ENCODE data around the gene NDC80. TPM values are rescaled to one million over a fixed set of nuclear protein-coding genes. Genes with fewer than 3 reads are reported as not detected.

Gene NDC80
- total and polyA plus RNA-seq, 9 donors, result 10.6 to 17.8 (median 14.6) TPM

DNA sequence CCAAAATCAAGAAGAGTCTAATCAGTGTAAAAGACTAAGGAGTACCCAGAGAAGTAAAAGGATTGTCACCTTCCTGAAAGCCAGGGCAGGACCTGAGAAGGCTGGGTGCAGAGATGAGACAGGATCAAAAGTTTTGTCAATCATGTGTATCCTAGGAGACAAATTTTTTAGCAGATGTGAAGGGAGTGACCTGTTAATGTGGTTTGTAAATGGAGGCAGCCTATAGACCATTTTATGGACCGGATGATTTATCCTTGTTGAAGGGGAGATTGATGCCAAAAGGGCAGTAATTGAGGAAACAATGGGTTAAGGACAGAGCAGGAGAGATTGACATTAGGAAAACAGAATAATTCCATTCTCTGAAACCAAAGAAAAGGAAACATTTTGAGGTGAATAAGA lies 813 bp downstream of the NDC80 start:
- H3K36me3 ChIP-seq (ENCODE audit: control insufficient read depth, insufficient read depth, low read length), result peaks cover 7% of the 10 kb centered on the region
- H3K9me3 ChIP-seq (replicated peaks; ENCODE audit: control insufficient read depth, low read depth, low read length), result no peaks in the 10 kb centered on the region
- peaks cover 11% of the 10 kb centered on the region for H3K4me1 ChIP-seq (ENCODE audit: control insufficient read depth, insufficient read depth, low read length)
- H3K4me3 ChIP-seq (ENCODE audit: low read length), result peak overlapping the region; percentile 76
- DNase-seq, result peak; percentile 19
- WGBS (ENCODE audit: insufficient coverage), result 0% methylated on average over 1 of the region's 1 CpG
- H3K27me3 ChIP-seq (ENCODE audit: control insufficient read depth, insufficient read depth, low read length), result no peaks in the 10 kb centered on the region
- H3K27ac ChIP-seq (ENCODE audit: low read length), result peak overlapping the region; percentile 95

GRCh38 chr18:2572892-2573291 lies 1.5 kb downstream of the NDC80 start:
- no peak for DNase-seq
- H3K4me1 ChIP-seq (ENCODE audit: control insufficient read depth, insufficient read depth, low read length), result peaks cover 11% of the 10 kb centered on the region
- no peaks in the 10 kb centered on the region for H3K27me3 ChIP-seq (ENCODE audit: control insufficient read depth, insufficient read depth, low read length)
- no peak overlapping the region for H3K4me3 ChIP-seq (ENCODE audit: low read length)
- no peak overlapping the region for H3K27ac ChIP-seq (ENCODE audit: low read length)
- WGBS (ENCODE audit: insufficient coverage), result no CpG with 5 or more reads among the region's 5 CpGs
- no peaks in the 10 kb centered on the region for H3K9me3 ChIP-seq (replicated peaks; ENCODE audit: control insufficient read depth, low read depth, low read length)
- peaks cover 7% of the 10 kb centered on the region for H3K36me3 ChIP-seq (ENCODE audit: control insufficient read depth, insufficient read depth, low read length)

DNA sequence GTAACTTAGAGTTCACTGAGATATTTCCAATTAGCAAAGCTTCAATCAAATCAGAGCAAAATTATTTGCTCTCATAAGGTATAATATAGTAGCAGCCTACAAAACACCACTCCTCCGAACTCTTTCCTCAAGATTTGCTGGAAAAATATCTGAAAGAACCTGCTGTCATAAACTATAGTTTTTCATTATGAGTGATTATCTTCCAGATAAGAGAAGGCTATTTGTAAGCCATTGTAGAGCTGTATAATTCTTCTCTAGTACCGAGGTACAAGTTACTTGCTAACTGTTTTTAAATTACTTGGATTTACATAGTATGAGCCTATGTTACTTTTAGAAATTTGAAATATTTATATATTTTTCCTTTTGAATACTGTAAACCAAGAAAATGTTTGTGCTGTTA lies 2.1 kb downstream of the NDC80 start:
- no peak overlapping the region for H3K27ac ChIP-seq (ENCODE audit: low read length)

DNA sequence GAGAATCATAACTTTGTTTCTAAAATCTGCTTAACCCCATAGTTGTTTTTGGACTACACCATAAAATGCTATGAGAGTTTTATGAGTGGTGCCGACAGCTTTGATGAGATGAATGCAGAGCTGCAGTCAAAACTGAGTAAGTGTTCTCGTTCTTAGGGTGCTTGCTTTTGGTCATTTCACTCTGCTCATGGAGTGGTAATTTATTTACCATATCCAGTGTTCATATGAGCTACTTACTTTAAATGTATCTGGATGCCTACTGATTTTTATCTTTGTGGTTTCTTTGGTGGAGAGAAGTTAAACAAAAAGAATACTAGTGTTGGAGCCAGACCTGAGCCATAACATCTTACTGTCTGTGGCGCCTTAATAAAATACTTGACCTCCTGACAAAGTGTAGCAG lies 16.4 kb downstream of the NDC80 start:
- H3K4me3 ChIP-seq (ENCODE audit: low read length), result no peak overlapping the region
- no CpG with 5 or more reads among the region's 3 CpGs for WGBS (ENCODE audit: insufficient coverage)
- DNase-seq, result no peak
- no peak overlapping the region for H3K27ac ChIP-seq (ENCODE audit: low read length)
- H3K4me1 ChIP-seq (ENCODE audit: control insufficient read depth, insufficient read depth, low read length), result no peaks in the 10 kb centered on the region
- peaks cover 15% of the 10 kb centered on the region for H3K36me3 ChIP-seq (ENCODE audit: control insufficient read depth, insufficient read depth, low read length)
- no peaks in the 10 kb centered on the region for H3K9me3 ChIP-seq (replicated peaks; ENCODE audit: control insufficient read depth, low read depth, low read length)
- no peaks in the 10 kb centered on the region for H3K27me3 ChIP-seq (ENCODE audit: control insufficient read depth, insufficient read depth, low read length)

More for the DNA sequence above, 2.1 kb downstream of the NDC80 start:
- no peak overlapping the region for H3K4me3 ChIP-seq (ENCODE audit: low read length)
- DNase-seq, result no peak
- H3K27me3 ChIP-seq (ENCODE audit: control insufficient read depth, insufficient read depth, low read length), result no peaks in the 10 kb centered on the region
- WGBS (ENCODE audit: insufficient coverage), result no CpG with 5 or more reads among the region's 2 CpGs
- H3K9me3 ChIP-seq (replicated peaks; ENCODE audit: control insufficient read depth, low read depth, low read length), result no peaks in the 10 kb centered on the region
- H3K36me3 ChIP-seq (ENCODE audit: control insufficient read depth, insufficient read depth, low read length), result peaks cover 9% of the 10 kb centered on the region
- H3K4me1 ChIP-seq (ENCODE audit: control insufficient read depth, insufficient read depth, low read length), result peaks cover 11% of the 10 kb centered on the region

GRCh38 chr18:2588666-2589344 lies 17.4 kb downstream of the NDC80 start:
- 58% methylated on average over 3 of the region's 5 CpGs for WGBS (ENCODE audit: insufficient coverage)
- Histone ChIP-seq H3K27me3 (ENCODE audit: control insufficient read depth, insufficient read depth, low read length) (no peaks in the 10 kb centered on the region), H3K36me3 (ENCODE audit: control insufficient read depth, insufficient read depth, low read length) (peaks cover 15% of the 10 kb centered on the region), H3K27ac (ENCODE audit: low read length) (no peak overlapping the region), H3K9me3 (replicated peaks; ENCODE audit: control insufficient read depth, low read depth, low read length) (no peaks in the 10 kb centered on the region), H3K4me1 (ENCODE audit: control insufficient read depth, insufficient read depth, low read length) (no peaks in the 10 kb centered on the region), H3K4me3 (ENCODE audit: low read length) (no peak overlapping the region)
- DNase-seq, result peak; percentile 44

- DNase-seq, result no peak
- no peaks in the 10 kb centered on the region for H3K9me3 ChIP-seq (replicated peaks; ENCODE audit: control insufficient read depth, low read depth, low read length)
- no CpG with 5 or more reads among the region's 3 CpGs for WGBS (ENCODE audit: insufficient coverage)
- no peaks in the 10 kb centered on the region for H3K4me1 ChIP-seq (ENCODE audit: control insufficient read depth, insufficient read depth, low read length)
- no peak overlapping the region for H3K4me3 ChIP-seq (ENCODE audit: low read length)
- H3K27me3 ChIP-seq (ENCODE audit: control insufficient read depth, insufficient read depth, low read length), result no peaks in the 10 kb centered on the region
- no peak overlapping the region for H3K27ac ChIP-seq (ENCODE audit: low read length)
- peaks cover 15% of the 10 kb centered on the region for H3K36me3 ChIP-seq (ENCODE audit: control insufficient read depth, insufficient read depth, low read length)
Observed at GRCh38 chr18:2589345-2590068, 18.1 kb downstream of the NDC80 start.

- no CpG with 5 or more reads among the region's 2 CpGs for WGBS (ENCODE audit: insufficient coverage)
- Histone ChIP-seq H3K4me3 (ENCODE audit: low read length) (no peak overlapping the region), H3K27ac (ENCODE audit: low read length) (no peak overlapping the region)
Observed at GRCh38 chr18:2590303-2590702, 18.9 kb downstream of the NDC80 start.

GRCh38 chr18:2597639-2598038 lies 26.3 kb downstream of the NDC80 start:
- Histone ChIP-seq H3K4me1 (ENCODE audit: control insufficient read depth, insufficient read depth, low read length) (no peaks in the 10 kb centered on the region), H3K4me3 (ENCODE audit: low read length) (no peak overlapping the region), H3K9me3 (replicated peaks; ENCODE audit: control insufficient read depth, low read depth, low read length) (no peaks in the 10 kb centered on the region), H3K27ac (ENCODE audit: low read length) (no peak overlapping the region), H3K36me3 (ENCODE audit: control insufficient read depth, insufficient read depth, low read length) (no peaks in the 10 kb centered on the region), H3K27me3 (ENCODE audit: control insufficient read depth, insufficient read depth, low read length) (no peaks in the 10 kb centered on the region)
- DNase-seq, result no peak
- 100% methylated on average over 1 of the region's 5 CpGs for WGBS (ENCODE audit: insufficient coverage)

More at GRCh38 chr18:2590303-2590702, 18.9 kb downstream of the NDC80 start:
- Histone ChIP-seq H3K27me3 (ENCODE audit: control insufficient read depth, insufficient read depth, low read length) (no peaks in the 10 kb centered on the region), H3K36me3 (ENCODE audit: control insufficient read depth, insufficient read depth, low read length) (peaks cover 15% of the 10 kb centered on the region), H3K9me3 (replicated peaks; ENCODE audit: control insufficient read depth, low read depth, low read length) (no peaks in the 10 kb centered on the region), H3K4me1 (ENCODE audit: control insufficient read depth, insufficient read depth, low read length) (no peaks in the 10 kb centered on the region)
- no peak for DNase-seq

DNA sequence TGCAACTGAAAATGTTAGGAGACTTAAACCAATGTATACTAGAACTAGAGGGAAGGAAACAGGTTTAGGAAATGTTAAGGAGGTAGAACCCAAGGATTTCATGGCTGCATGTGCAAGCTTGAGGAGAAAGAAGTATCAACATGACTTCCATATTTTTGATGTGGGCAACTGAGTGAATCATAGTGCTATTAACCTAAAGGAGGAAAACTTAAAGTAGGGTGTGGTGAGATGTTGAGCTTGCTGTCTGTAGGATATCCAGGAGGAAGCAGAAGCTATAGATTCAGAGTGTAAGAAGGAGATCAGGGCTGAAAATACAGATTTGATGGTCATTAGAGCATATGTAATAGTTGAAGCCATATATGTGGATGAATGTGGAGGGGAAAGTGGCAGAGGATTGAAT lies 31.5 kb downstream of the NDC80 start:
- Histone ChIP-seq H3K36me3 (ENCODE audit: control insufficient read depth, insufficient read depth, low read length) (peaks cover 3% of the 10 kb centered on the region), H3K9me3 (replicated peaks; ENCODE audit: control insufficient read depth, low read depth, low read length) (no peaks in the 10 kb centered on the region), H3K27ac (ENCODE audit: low read length) (no peak overlapping the region), H3K4me3 (ENCODE audit: low read length) (no peak overlapping the region), H3K4me1 (ENCODE audit: control insufficient read depth, insufficient read depth, low read length) (no peaks in the 10 kb centered on the region), H3K27me3 (ENCODE audit: control insufficient read depth, insufficient read depth, low read length) (no peaks in the 10 kb centered on the region)
- no peak for DNase-seq

DNA sequence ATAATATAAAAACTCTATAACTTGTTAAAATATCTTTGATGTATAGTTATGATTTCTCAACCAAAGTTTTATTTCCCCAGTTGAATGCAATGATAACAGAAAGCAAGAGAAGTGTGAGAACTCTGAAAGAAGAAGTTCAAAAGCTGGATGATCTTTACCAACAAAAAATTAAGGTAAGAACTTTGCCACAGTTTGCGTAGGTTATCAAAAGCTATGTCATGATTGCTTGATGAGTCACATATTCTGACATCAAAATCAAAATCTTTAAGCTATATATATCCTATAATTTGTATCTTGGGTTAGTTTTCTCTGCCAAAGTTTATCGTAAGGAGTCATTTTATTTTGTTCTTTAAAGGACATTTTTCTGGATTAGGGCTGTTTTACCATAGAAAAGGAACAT lies 35.0 kb downstream of the NDC80 start:
- no peak for DNase-seq
- Histone ChIP-seq H3K4me1 (ENCODE audit: control insufficient read depth, insufficient read depth, low read length) (no peaks in the 10 kb centered on the region), H3K36me3 (ENCODE audit: control insufficient read depth, insufficient read depth, low read length) (peaks cover 6% of the 10 kb centered on the region), H3K27me3 (ENCODE audit: control insufficient read depth, insufficient read depth, low read length) (no peaks in the 10 kb centered on the region), H3K9me3 (replicated peaks; ENCODE audit: control insufficient read depth, low read depth, low read length) (no peaks in the 10 kb centered on the region), H3K4me3 (ENCODE audit: low read length) (no peak overlapping the region), H3K27ac (ENCODE audit: low read length) (no peak overlapping the region)
- no CpG with 5 or more reads among the region's 2 CpGs for WGBS (ENCODE audit: insufficient coverage)
